DMS53 (cell line): ENCODE results near the gene SET.
A peak's percentile ranks its signal among the peaks of the same experiment; 100 is the strongest.

Experiments used
- DNase-seq: peaks from one replicate; lab custom pipeline; 2025; lab: John Stamatoyannopoulos, UW

The SET gene

GRCh38 chr9:128731093-128731492 lies 42.1 kb downstream of the SET start:
- DNase-seq, result no peak

GRCh38 chr9:128731691-128732090 lies 42.7 kb downstream of the SET start:
- no peak for DNase-seq

GRCh38 chr9:128732576-128732975 lies 43.6 kb downstream of the SET start:
- no peak for DNase-seq

GRCh38 chr9:128733256-128733655 lies 44.2 kb downstream of the SET start:
- peak; percentile 96 for DNase-seq

- DNase-seq, result peak; percentile 40
Measured at GRCh38 chr9:128735373-128735772, 46.4 kb downstream of the SET start.

- DNase-seq, result peak; percentile 26
Measured at GRCh38 chr9:128742401-128742800, 53.4 kb downstream of the SET start.

- DNase-seq, result no peak
Measured at GRCh38 chr9:128743421-128743820, 54.4 kb downstream of the SET start.
